ENCODE results near the gene HAAO.

HAAO gene

GRCh38 chr2:42742740-42743658, 49.4 kb downstream of the HAAO start:
- DNase-seq, result no peak

DNA sequence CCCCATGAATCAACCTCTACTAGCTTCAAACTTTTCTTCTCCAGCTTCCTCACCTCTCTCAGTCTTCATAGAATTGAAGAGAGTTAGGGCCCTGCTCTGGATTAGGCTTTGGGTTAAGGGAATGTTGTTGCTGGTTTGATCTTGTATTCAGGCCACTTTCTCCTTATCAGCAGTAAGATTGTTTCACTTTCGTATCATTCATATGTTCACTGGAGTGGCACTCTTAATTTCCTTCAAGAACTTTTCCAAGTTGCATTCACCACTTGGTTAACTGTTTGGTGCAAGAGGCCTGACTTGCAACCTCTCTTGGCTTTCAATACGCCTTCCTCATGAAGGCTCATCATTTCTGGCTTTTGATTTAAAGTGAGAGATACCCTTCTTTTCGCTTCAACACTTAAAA, 51.2 kb downstream of the HAAO start:
- DNase-seq, result no peak

GRCh38 chr2:42736598-42737322, 55.6 kb downstream of the HAAO start:
- no peak for DNase-seq

GRCh38 chr2:42733852-42734251, 58.5 kb downstream of the HAAO start:
- no peak for DNase-seq

DNA sequence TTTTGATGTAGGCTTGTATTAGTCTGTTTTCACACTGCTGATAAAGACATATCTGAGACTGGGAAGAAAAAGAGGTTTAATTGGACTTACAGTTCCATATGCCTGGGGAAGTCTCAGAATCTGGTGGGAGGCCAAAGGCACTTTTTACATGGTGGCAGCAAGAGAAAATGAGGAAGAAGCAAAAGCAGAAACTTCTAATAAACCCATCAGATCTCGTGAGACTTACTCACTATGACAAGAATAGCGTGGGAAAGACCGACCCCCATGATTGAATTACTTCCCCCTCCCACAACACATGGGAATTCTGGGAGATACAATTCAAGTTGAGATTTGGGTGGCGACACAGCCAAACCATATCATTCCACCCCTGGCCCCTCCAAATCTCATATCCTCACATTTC, 61.1 kb downstream of the HAAO start:
- DNase-seq, result peak; percentile 45

GRCh38 chr2:42726680-42727079, 65.7 kb downstream of the HAAO start:
- no peak for DNase-seq

GRCh38 chr2:42725657-42726056, 66.7 kb downstream of the HAAO start:
- DNase-seq, result peak; percentile 71

- DNase-seq, result peak; percentile 71
Observed at GRCh38 chr2:42724886-42725285, 67.5 kb downstream of the HAAO start.

DNA sequence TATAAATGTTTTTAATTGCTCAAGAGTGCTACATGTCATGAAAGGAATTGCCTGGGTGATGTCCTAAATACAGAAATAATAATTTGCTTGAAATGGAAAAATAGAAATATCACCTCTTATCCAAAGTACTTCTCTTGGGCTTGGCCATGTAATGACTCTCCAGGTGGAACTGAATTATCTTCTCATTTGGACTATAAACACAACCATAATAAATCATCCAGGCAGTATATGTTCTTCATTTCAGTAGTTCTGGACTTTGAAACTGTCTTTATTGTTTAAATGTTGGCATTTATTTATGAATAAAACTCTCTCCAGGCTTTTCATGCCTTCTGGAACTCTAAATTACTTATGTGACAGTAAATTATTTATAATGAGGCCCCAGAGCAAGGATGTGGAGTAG, 68.9 kb downstream of the HAAO start:
- no peak for DNase-seq

DNA sequence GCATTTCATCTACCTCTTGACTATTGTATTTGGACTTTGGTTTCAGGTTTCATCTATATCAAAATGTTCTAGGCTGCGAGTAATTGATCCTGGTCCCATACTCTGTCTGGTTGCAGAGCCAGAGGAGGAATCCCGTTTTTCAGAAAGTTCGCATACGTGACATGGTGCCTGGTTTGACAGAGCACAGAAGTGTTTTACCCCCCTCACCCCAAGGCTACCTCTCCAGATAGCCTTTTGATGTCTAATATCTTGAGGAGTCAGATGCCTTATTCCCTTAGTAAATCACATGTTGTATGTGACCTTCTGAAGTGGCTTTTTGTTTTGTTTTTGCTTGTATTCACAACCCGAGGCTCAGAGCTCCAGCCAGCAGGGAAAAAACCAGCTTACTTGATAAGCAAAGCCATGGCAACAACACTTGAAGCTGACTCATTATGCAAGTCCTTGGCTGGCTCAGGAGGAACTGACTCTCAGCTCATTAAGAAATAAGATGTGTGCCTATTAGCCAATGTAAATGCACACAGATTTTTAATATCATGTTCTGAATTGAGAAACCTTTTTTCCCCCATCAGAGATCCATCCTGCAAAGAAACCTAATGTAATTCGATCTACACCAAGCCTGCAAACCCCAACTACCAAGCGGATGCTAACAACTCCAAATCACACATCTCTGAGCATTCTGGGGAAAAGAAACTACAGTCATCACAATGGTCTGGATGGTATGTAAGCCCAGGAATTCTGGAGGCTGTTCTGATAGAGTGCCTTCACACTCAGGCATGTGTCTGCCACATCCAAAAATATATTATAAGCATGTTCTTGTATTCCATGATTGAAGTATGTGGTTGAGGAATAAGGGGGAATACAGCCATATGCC, 69.8 kb downstream of the HAAO start:
- peak; percentile 96 for DNase-seq

GRCh38 chr2:42721898-42722297, 70.5 kb downstream of the HAAO start:
- no peak for DNase-seq

Data from suppressor macrophage treated with lipopolysaccharide for 4 hours (primary cell).